ENCODE data around the gene ETV3. TPM values are rescaled to one million over a fixed set of nuclear protein-coding genes. Genes with fewer than 3 reads are reported as not detected.
A peak's percentile ranks its signal among the peaks of the same experiment; 100 is the strongest.
"Not testable (repeated sequence)": the region's sequence is repeated elsewhere in the genome, so short reads cannot be mapped to it uniquely, and the experiment has no call there.

The ETV3 gene
- 101 TPM for total RNA-seq

GRCh38 chr1:157138220-157139051 is at the start of gene ETV3:
Gene ETV3 (minus strand): TSS chr1:157138395. CDS start chr1:157136352, 2,043 bp downstream.
- H3K9me3 ChIP-seq (ENCODE audit: low read depth, low read length): no peaks in the 10 kb centered on the region
- peaks cover 43% of the 10 kb centered on the region for H3K4me1 ChIP-seq (ENCODE audit: insufficient read depth, low read length)
- H3K27me3 ChIP-seq (ENCODE audit: insufficient read depth, low read length): no peaks in the 10 kb centered on the region
- peak within 1 kb of the TSS; percentile 63 for H3K4me3 ChIP-seq (ENCODE audit: low read length)

- H3K4me1 ChIP-seq (ENCODE audit: insufficient read depth, low read length): no peaks in the 10 kb centered on the region
- no peaks in the 10 kb centered on the region for H3K27me3 ChIP-seq (ENCODE audit: insufficient read depth, low read length)
- H3K4me3 ChIP-seq (ENCODE audit: low read length): no peak overlapping the region
- no peaks in the 10 kb centered on the region for H3K9me3 ChIP-seq (ENCODE audit: low read depth, low read length)
These were observed 48.2 kb upstream of the ETV3 start for GRCh38 chr1:157186281-157186992.

- no peaks in the 10 kb centered on the region for H3K9me3 ChIP-seq (ENCODE audit: low read depth, low read length)
- H3K27me3 ChIP-seq (ENCODE audit: insufficient read depth, low read length): no peaks in the 10 kb centered on the region
- H3K4me3 ChIP-seq (ENCODE audit: low read length): no peak overlapping the region
- no peaks in the 10 kb centered on the region for H3K4me1 ChIP-seq (ENCODE audit: insufficient read depth, low read length)
These were observed 45.7 kb upstream of the ETV3 start for GRCh38 chr1:157183870-157184269.

- not testable (repeated sequence) for H3K27me3 ChIP-seq (ENCODE audit: insufficient read depth, low read length); H3K9me3 ChIP-seq (ENCODE audit: low read depth, low read length); H3K4me1 ChIP-seq (ENCODE audit: insufficient read depth, low read length); H3K4me3 ChIP-seq (ENCODE audit: low read length)
These were observed 44.2 kb upstream of the ETV3 start for GRCh38 chr1:157182371-157182770.

GRCh38 chr1:157181790-157182189 is 43.6 kb upstream of the ETV3 start:
- Histone ChIP-seq H3K9me3 (ENCODE audit: low read depth, low read length) (no peaks in the 10 kb centered on the region), H3K4me3 (ENCODE audit: low read length) (no peak overlapping the region), H3K4me1 (ENCODE audit: insufficient read depth, low read length) (no peaks in the 10 kb centered on the region), H3K27me3 (ENCODE audit: insufficient read depth, low read length) (no peaks in the 10 kb centered on the region)

GRCh38 chr1:157181258-157181657 is 43.1 kb upstream of the ETV3 start:
- H3K27me3 ChIP-seq (ENCODE audit: insufficient read depth, low read length): no peaks in the 10 kb centered on the region
- no peaks in the 10 kb centered on the region for H3K4me1 ChIP-seq (ENCODE audit: insufficient read depth, low read length)
- no peak overlapping the region for H3K4me3 ChIP-seq (ENCODE audit: low read length)
- H3K9me3 ChIP-seq (ENCODE audit: low read depth, low read length): no peaks in the 10 kb centered on the region

GRCh38 chr1:157178490-157178889 is 40.3 kb upstream of the ETV3 start:
- H3K9me3 ChIP-seq (ENCODE audit: low read depth, low read length): no peaks in the 10 kb centered on the region
- H3K27me3 ChIP-seq (ENCODE audit: insufficient read depth, low read length): no peaks in the 10 kb centered on the region
- H3K4me1 ChIP-seq (ENCODE audit: insufficient read depth, low read length): no peaks in the 10 kb centered on the region
- H3K4me3 ChIP-seq (ENCODE audit: low read length): no peak overlapping the region

GRCh38 chr1:157177733-157178394 is 39.7 kb upstream of the ETV3 start:
- H3K27me3 ChIP-seq (ENCODE audit: insufficient read depth, low read length): no peaks in the 10 kb centered on the region
- H3K9me3 ChIP-seq (ENCODE audit: low read depth, low read length): no peaks in the 10 kb centered on the region
- H3K4me3 ChIP-seq (ENCODE audit: low read length): no peak overlapping the region
- no peaks in the 10 kb centered on the region for H3K4me1 ChIP-seq (ENCODE audit: insufficient read depth, low read length)

- no peaks in the 10 kb centered on the region for H3K27me3 ChIP-seq (ENCODE audit: insufficient read depth, low read length)
- H3K4me3 ChIP-seq (ENCODE audit: low read length): no peak overlapping the region
- H3K9me3 ChIP-seq (ENCODE audit: low read depth, low read length): no peaks in the 10 kb centered on the region
- no peaks in the 10 kb centered on the region for H3K4me1 ChIP-seq (ENCODE audit: insufficient read depth, low read length)
These were observed 38.5 kb upstream of the ETV3 start for GRCh38 chr1:157176591-157177121.

- no peak overlapping the region for H3K4me3 ChIP-seq (ENCODE audit: low read length)
- no peaks in the 10 kb centered on the region for H3K4me1 ChIP-seq (ENCODE audit: insufficient read depth, low read length)
- H3K9me3 ChIP-seq (ENCODE audit: low read depth, low read length): no peaks in the 10 kb centered on the region
- no peaks in the 10 kb centered on the region for H3K27me3 ChIP-seq (ENCODE audit: insufficient read depth, low read length)
These were observed 37.8 kb upstream of the ETV3 start for GRCh38 chr1:157176016-157176415.

GRCh38 chr1:157173900-157174410 is 35.8 kb upstream of the ETV3 start:
- Histone ChIP-seq H3K9me3 (ENCODE audit: low read depth, low read length) (no peaks in the 10 kb centered on the region), H3K4me1 (ENCODE audit: insufficient read depth, low read length) (no peaks in the 10 kb centered on the region), H3K27me3 (ENCODE audit: insufficient read depth, low read length) (peaks cover 2% of the 10 kb centered on the region), H3K4me3 (ENCODE audit: low read length) (no peak overlapping the region)

- not testable (repeated sequence) for H3K4me3 ChIP-seq (ENCODE audit: low read length); H3K4me1 ChIP-seq (ENCODE audit: insufficient read depth, low read length); H3K9me3 ChIP-seq (ENCODE audit: low read depth, low read length); H3K27me3 ChIP-seq (ENCODE audit: insufficient read depth, low read length)
These were observed 35.0 kb upstream of the ETV3 start for GRCh38 chr1:157173241-157173640.

- H3K27me3 ChIP-seq (ENCODE audit: insufficient read depth, low read length); H3K4me1 ChIP-seq (ENCODE audit: insufficient read depth, low read length); H3K4me3 ChIP-seq (ENCODE audit: low read length); H3K9me3 ChIP-seq (ENCODE audit: low read depth, low read length): not testable (repeated sequence)
These were observed 34.4 kb upstream of the ETV3 start for GRCh38 chr1:157172591-157172990.

GRCh38 chr1:157171903-157172503 is 33.8 kb upstream of the ETV3 start:
- H3K9me3 ChIP-seq (ENCODE audit: low read depth, low read length); H3K27me3 ChIP-seq (ENCODE audit: insufficient read depth, low read length); H3K4me3 ChIP-seq (ENCODE audit: low read length); H3K4me1 ChIP-seq (ENCODE audit: insufficient read depth, low read length): not testable (repeated sequence)
